DMS153 treated with DMSO at 0.1 percent for 48 hours (cell line): ENCODE data around the gene ZIC2.

Source experiments
- DNase-seq: peaks from one replicate; lab custom pipeline; 2025; ENCODE audit not compliant: unreplicated experiment; lab: John Stamatoyannopoulos, UW

The ZIC2 gene

GRCh38 chr13:99959540-99960230, 21.9 kb upstream of the ZIC2 start:
- no peak for DNase-seq

GRCh38 chr13:99960663-99961311, 20.8 kb upstream of the ZIC2 start:
- DNase-seq: no peak

- no peak for DNase-seq
Observed at GRCh38 chr13:99961636-99962035, 19.9 kb upstream of the ZIC2 start.

- DNase-seq: no peak
Observed at GRCh38 chr13:99962242-99962641, 19.3 kb upstream of the ZIC2 start.

- no peak for DNase-seq
Observed at GRCh38 chr13:99963816-99964339, 17.7 kb upstream of the ZIC2 start.

- no peak for DNase-seq
Observed at GRCh38 chr13:99965329-99966000, 16.1 kb upstream of the ZIC2 start.

- DNase-seq: no peak
Observed at GRCh38 chr13:99966064-99966805, 15.3 kb upstream of the ZIC2 start.

GRCh38 chr13:99967498-99967868, 14.1 kb upstream of the ZIC2 start:
- DNase-seq: no peak

- DNase-seq: no peak
Observed at GRCh38 chr13:99967869-99968520, 13.6 kb upstream of the ZIC2 start.

- no peak for DNase-seq
Observed at GRCh38 chr13:99968521-99969452, 12.8 kb upstream of the ZIC2 start.

GRCh38 chr13:99969453-99969918, 12.1 kb upstream of the ZIC2 start:
- DNase-seq: no peak

- no peak for DNase-seq
Observed at GRCh38 chr13:99969919-99970650, 11.5 kb upstream of the ZIC2 start.

GRCh38 chr13:99970651-99971575, 10.7 kb upstream of the ZIC2 start:
- no peak for DNase-seq

GRCh38 chr13:99971576-99972189, 9.9 kb upstream of the ZIC2 start, which contains the start of gene ZIC5:
TSS of gene ZIC5 (minus strand) at chr13:99971767. CDS start at chr13:99971603, 164 bp downstream.
- no peak for DNase-seq

GRCh38 chr13:99972190-99972731, 9.3 kb upstream of the ZIC2 start:
- DNase-seq: no peak

- no peak for DNase-seq
Observed at GRCh38 chr13:99973163-99973807, 8.3 kb upstream of the ZIC2 start.

- no peak for DNase-seq
Observed at GRCh38 chr13:99973808-99974185, 7.8 kb upstream of the ZIC2 start.
